ENCODE results near the gene GRIK2. TPM values are rescaled to one million over a fixed set of nuclear protein-coding genes. Genes with fewer than 3 reads are reported as not detected.

Gene GRIK2
- total RNA-seq, 1 experiment from 2014 or later, result 0.61 TPM

DNA sequence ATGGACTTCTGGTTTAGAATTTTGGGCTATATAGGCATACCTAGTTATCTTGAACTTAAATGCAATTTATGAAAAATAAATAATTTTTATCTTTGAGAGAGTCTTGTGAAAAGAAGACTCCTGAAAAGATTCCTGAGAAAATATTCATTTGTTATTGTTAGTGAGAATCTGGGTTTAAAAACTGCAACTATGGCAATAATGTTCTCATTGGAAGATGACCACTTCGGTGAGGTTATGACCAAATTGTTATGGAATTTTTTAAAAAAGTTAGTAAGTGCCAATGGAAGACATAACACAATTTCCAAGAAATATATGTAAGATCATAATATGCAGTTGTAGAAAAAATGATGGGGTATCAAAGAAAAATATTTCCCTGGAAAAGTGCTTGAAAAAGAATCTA is 46.3 kb downstream of the GRIK2 start:
- Histone ChIP-seq H4K20me1 (ENCODE audit: insufficient read depth) (no peaks in the 10 kb centered on the region), H3K79me2 (ENCODE audit: low read depth) (no peaks in the 10 kb centered on the region), H3K4me2 (no peak overlapping the region), H3K9me3 (ENCODE audit: insufficient read depth, low read depth) (no peaks in the 10 kb centered on the region), H3K4me3 (no peak overlapping the region), H3K36me3 (ENCODE audit: low read depth) (no peaks in the 10 kb centered on the region), H3K4me1 (replicated peaks; ENCODE audit: insufficient read depth) (no peaks in the 10 kb centered on the region), H2AFZ (no peak overlapping the region), H3K9me2 (ENCODE audit: insufficient read depth) (no peaks in the 10 kb centered on the region), H3F3A (ENCODE audit: insufficient read depth, low read depth) (no peaks in the 10 kb centered on the region), H3K27me3 (ENCODE audit: insufficient read depth, low read depth) (no peaks in the 10 kb centered on the region), H3K27ac (no peak overlapping the region)
- CTCF ChIA-PET, result no interaction called here
- POLR2A ChIA-PET (ENCODE audit: unreplicated experiment), result no interaction called here
- intact Hi-C loops (cut with micrococcal nuclease; ENCODE audit: unreplicated experiment), result loop anchor here (5.0 kb wide), 1 partner anchor 673 kb away; no protein-coding TSS in a partner anchor
- no TSS peak for BruUV-seq (replicated peaks)
- TF ChIP-seq, protein P1, sequence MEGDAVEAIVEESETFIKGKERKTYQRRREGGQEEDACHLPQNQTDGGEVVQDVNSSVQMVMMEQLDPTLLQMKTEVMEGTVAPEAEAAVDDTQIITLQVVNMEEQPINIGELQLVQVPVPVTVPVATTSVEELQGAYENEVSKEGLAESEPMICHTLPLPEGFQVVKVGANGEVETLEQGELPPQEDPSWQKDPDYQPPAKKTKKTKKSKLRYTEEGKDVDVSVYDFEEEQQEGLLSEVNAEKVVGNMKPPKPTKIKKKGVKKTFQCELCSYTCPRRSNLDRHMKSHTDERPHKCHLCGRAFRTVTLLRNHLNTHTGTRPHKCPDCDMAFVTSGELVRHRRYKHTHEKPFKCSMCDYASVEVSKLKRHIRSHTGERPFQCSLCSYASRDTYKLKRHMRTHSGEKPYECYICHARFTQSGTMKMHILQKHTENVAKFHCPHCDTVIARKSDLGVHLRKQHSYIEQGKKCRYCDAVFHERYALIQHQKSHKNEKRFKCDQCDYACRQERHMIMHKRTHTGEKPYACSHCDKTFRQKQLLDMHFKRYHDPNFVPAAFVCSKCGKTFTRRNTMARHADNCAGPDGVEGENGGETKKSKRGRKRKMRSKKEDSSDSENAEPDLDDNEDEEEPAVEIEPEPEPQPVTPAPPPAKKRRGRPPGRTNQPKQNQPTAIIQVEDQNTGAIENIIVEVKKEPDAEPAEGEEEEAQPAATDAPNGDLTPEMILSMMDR (conservative IDR thresholded peaks at IDR 0.05), result no peak
- no peak for TF ChIP-seq EZH2 (IDR thresholded peaks at IDR 0.05; ENCODE audit: low read depth)
- DNase-seq, result no peak

DNA sequence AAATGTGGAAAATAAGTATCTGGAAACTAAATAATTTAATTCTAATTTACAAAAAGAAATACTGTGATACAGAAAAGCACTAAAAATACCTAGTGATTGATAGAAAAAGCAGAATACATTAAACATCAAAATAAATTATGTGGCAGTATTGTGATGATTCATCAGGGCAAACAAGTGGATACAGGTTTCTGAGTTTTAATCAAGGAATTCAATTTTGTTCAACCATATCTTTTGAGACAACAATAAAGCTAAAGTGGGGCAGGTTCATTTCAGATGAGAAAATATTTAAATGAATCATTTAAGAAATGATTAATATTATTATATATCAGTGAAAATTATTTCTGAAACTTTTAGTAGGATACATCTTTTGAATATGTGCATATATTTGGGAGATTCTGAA is 49.8 kb downstream of the GRIK2 start:
- no peak for DNase-seq
- no peak overlapping the region for H3K27ac ChIP-seq
- intact Hi-C loops (cut with micrococcal nuclease; ENCODE audit: unreplicated experiment), result loop anchor here (5.0 kb wide), 1 partner anchor 669 kb away; no protein-coding TSS in a partner anchor

DNA sequence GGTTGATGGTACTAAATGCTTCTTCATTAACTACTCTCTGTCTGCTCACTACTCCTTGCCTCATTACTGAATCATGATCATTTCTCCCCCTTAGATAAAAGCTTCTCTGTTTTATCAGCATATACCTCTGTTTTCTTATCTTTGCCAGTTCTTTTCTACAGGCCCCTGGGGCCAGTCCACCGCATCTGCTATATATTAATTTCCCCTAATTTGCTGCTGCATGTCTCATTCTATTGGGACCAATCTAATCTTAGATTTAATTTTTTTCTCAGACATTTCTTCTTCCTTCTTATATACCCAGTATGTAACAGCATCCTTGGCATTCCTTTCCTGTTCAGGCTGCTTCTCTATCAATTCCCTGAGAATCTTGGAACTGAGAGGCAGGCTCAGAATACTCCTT is 51.2 kb downstream of the GRIK2 start:
- TF ChIP-seq, protein P1 (conservative IDR thresholded peaks at IDR 0.05), result no peak
- TF ChIP-seq EZH2 (IDR thresholded peaks at IDR 0.05; ENCODE audit: low read depth), result no peak
- 0 out of 2 replicates have a peak, but pooled peaks cover 6% of the 10 kb centered on the region for H3K9me2 ChIP-seq (ENCODE audit: insufficient read depth)
- H3K27me3 ChIP-seq (ENCODE audit: insufficient read depth, low read depth), result no peaks in the 10 kb centered on the region
- no peak overlapping the region for H3K4me3 ChIP-seq
- H2AFZ ChIP-seq, result no peak overlapping the region
- no peak for DNase-seq
- no peaks in the 10 kb centered on the region for H3K4me1 ChIP-seq (replicated peaks; ENCODE audit: insufficient read depth)
- POLR2A ChIA-PET (ENCODE audit: unreplicated experiment), result no interaction called here
- BruUV-seq (replicated peaks), result no TSS peak
- H3K4me2 ChIP-seq, result no peak overlapping the region
- intact Hi-C loops (cut with micrococcal nuclease; ENCODE audit: unreplicated experiment), result loop anchor here (5.0 kb wide), 1 partner anchor 668 kb away; no protein-coding TSS in a partner anchor
- CTCF ChIA-PET, result no interaction called here
- no peaks in the 10 kb centered on the region for H3F3A ChIP-seq (ENCODE audit: insufficient read depth, low read depth)
- H3K27ac ChIP-seq, result no peak overlapping the region
- H3K36me3 ChIP-seq (ENCODE audit: low read depth), result no peaks in the 10 kb centered on the region
- no peaks in the 10 kb centered on the region for H3K9me3 ChIP-seq (ENCODE audit: insufficient read depth, low read depth)
- H4K20me1 ChIP-seq (ENCODE audit: insufficient read depth), result no peaks in the 10 kb centered on the region
- no peaks in the 10 kb centered on the region for H3K79me2 ChIP-seq (ENCODE audit: low read depth)

More for the DNA sequence above, 49.8 kb downstream of the GRIK2 start:
- no peaks in the 10 kb centered on the region for H3F3A ChIP-seq (ENCODE audit: insufficient read depth, low read depth)
- 0 out of 2 replicates have a peak, but pooled peaks cover under 1% of the 10 kb centered on the region for H3K9me2 ChIP-seq (ENCODE audit: insufficient read depth)
- no peaks in the 10 kb centered on the region for H3K9me3 ChIP-seq (ENCODE audit: insufficient read depth, low read depth)
- H3K27me3 ChIP-seq (ENCODE audit: insufficient read depth, low read depth), result no peaks in the 10 kb centered on the region
- H3K4me1 ChIP-seq (replicated peaks; ENCODE audit: insufficient read depth), result no peaks in the 10 kb centered on the region
- BruUV-seq (replicated peaks), result no TSS peak
- CTCF ChIA-PET, result no interaction called here
- no peaks in the 10 kb centered on the region for H4K20me1 ChIP-seq (ENCODE audit: insufficient read depth)
- H2AFZ ChIP-seq, result no peak overlapping the region
- no peak overlapping the region for H3K4me3 ChIP-seq
- H3K4me2 ChIP-seq, result no peak overlapping the region
- no peaks in the 10 kb centered on the region for H3K79me2 ChIP-seq (ENCODE audit: low read depth)
- TF ChIP-seq, protein P1 (conservative IDR thresholded peaks at IDR 0.05), result no peak
- TF ChIP-seq EZH2 (IDR thresholded peaks at IDR 0.05; ENCODE audit: low read depth), result no peak
- no peaks in the 10 kb centered on the region for H3K36me3 ChIP-seq (ENCODE audit: low read depth)
- POLR2A ChIA-PET (ENCODE audit: unreplicated experiment), result no interaction called here

All from PC-9 (cell line).